Neural cell (in vitro differentiated cells): ENCODE data around the gene APOE. TPM values are rescaled to one million over a fixed set of nuclear protein-coding genes. Genes with fewer than 3 reads are reported as not detected.
"Not testable (repeated sequence)": the region's sequence is repeated elsewhere in the genome, so short reads cannot be mapped to it uniquely, and the experiment has no call there.

Experiments used
- H2AFZ ChIP-seq: fragments of 200-600, 300-800 bp; sonication (generic), shearing (Covaris generic); 2 replicates; pipeline ENCODE4 v1.6.0; 2014; ENCODE audit warnings: low read depth, mild to moderate bottlenecking, antibody characterized with exemption, low read length, moderate library complexity
- H3F3A ChIP-seq: fragments of 200-600 bp; shearing (Covaris generic); 2 replicates; pipeline ENCODE4 v1.6.1; 2016; ENCODE audit warnings: mild to moderate bottlenecking, moderate library complexity, mixed read lengths, antibody characterized with exemption, low read length; ENCODE audit not compliant: insufficient read depth, poor library complexity, severe bottlenecking
- H3K27ac ChIP-seq: fragments of 200-600, 300-800 bp; sonication (generic), shearing (Covaris generic); 2 replicates; pipeline ENCODE4 v1.5.1; 2014; ENCODE audit warnings: mild to moderate bottlenecking, low read length, moderate library complexity
- H3K27me3 ChIP-seq: fragments of 300-800, 200-600 bp; sonication (generic), shearing (Covaris generic); 2 replicates; pipeline ENCODE4 v1.6.0; 2014; ENCODE audit warnings: mild to moderate bottlenecking, low read depth, low read length, moderate library complexity; ENCODE audit not compliant: insufficient read depth
- H3K36me3 ChIP-seq: fragments of 300-800, 200-600 bp; sonication (generic), shearing (Covaris generic); 2 replicates; pipeline ENCODE4 v1.5.1; 2014; ENCODE audit warnings: mild to moderate bottlenecking, antibody characterized with exemption, low read length, moderate library complexity; ENCODE audit not compliant: insufficient read depth
- H3K4me2 ChIP-seq: fragments of 300-800, 200-600 bp; sonication (generic), shearing (Covaris generic); 2 replicates; pipeline ENCODE4 v1.6.0; 2014; ENCODE audit warnings: mild to moderate bottlenecking, low read length
- H3K4me3 ChIP-seq: fragments of 300-800, 200-600 bp; sonication (generic), shearing (Covaris generic); 2 replicates; pipeline ENCODE4 v1.5.1; 2014; ENCODE audit warnings: mild to moderate bottlenecking, low read length, moderate library complexity
- H3K79me2 ChIP-seq: fragments of 200-600 bp; shearing (Covaris generic); replicated peaks from 2 replicates; pipeline ENCODE4 v1.6.0; 2014; ENCODE audit warnings: mild to moderate bottlenecking, low read length, moderate library complexity; ENCODE audit not compliant: insufficient read depth
- H3K9ac ChIP-seq: fragments of 300-800, 200-600 bp; sonication (generic), shearing (Covaris generic); 2 replicates; pipeline ENCODE4 v1.6.1; 2016; ENCODE audit warnings: mild to moderate bottlenecking, low read length, mixed read lengths
- H3K9me2 ChIP-seq: fragments of 200-600 bp; shearing (Covaris generic); 2 replicates; pipeline ENCODE4 v1.6.1; 2016; ENCODE audit warnings: mild to moderate bottlenecking, low read length, mixed read lengths; ENCODE audit not compliant: insufficient read depth
- H3K9me3 ChIP-seq: fragments of 200-600, 300-800 bp; sonication (generic), shearing (Covaris generic); 2 replicates; pipeline ENCODE4 v1.6.1; 2016; ENCODE audit warnings: mild to moderate bottlenecking, mixed run types, low read length, moderate library complexity, mixed read lengths
- H4K20me1 ChIP-seq: fragments of 200-600 bp; shearing (Covaris generic); 2 replicates; pipeline ENCODE4 v1.6.1; 2016; ENCODE audit warnings: mild to moderate bottlenecking, mixed run types; ENCODE audit not compliant: insufficient read depth
- CTCF ChIP-seq: fragments of 450-650 bp; IDR thresholded peaks from 2 replicates; pipeline ENCODE4 v1.5.1; 2014; ENCODE audit warnings: antibody characterized with exemption, mild to moderate bottlenecking, moderate library complexity; ENCODE audit not compliant: poor library complexity, severe bottlenecking
- EP300 ChIP-seq: fragments of 450-650 bp; conservative IDR thresholded peaks from 2 replicates; pipeline ENCODE4 v1.6.1; 2014; ENCODE audit warnings: antibody characterized with exemption, mild to moderate bottlenecking, moderate library complexity; ENCODE audit not compliant: poor library complexity, severe bottlenecking
- EZH2 ChIP-seq: fragments of 200-600, 300-800 bp; shearing (Covaris generic), sonication (generic); IDR thresholded peaks from 2 replicates; pipeline ENCODE4 v1.6.1; 2014; ENCODE audit warnings: antibody characterized with exemption, low read length, borderline replicate concordance, mild to moderate bottlenecking; ENCODE audit not compliant: insufficient read depth, poor library complexity, severe bottlenecking
- MXI1 ChIP-seq: fragments of 450-650 bp; conservative IDR thresholded peaks from 2 replicates; pipeline ENCODE4 v1.6.1; 2014; ENCODE audit warnings: antibody characterized with exemption, mild to moderate bottlenecking; ENCODE audit not compliant: poor library complexity, severe bottlenecking
- POLR2AphosphoS5 ChIP-seq: IDR thresholded peaks from 2 replicates; pipeline ENCODE4 v1.6.1; 2012
- RAD21 ChIP-seq: fragments of 450-650 bp; conservative IDR thresholded peaks from 2 replicates; pipeline ENCODE4 v1.6.1; 2014; ENCODE audit warnings: antibody characterized with exemption, mild to moderate bottlenecking, moderate library complexity
- REST ChIP-seq: IDR thresholded peaks from 2 replicates; pipeline ENCODE4 v1.6.1; 2012; ENCODE audit warnings: borderline replicate concordance
- SMC3 ChIP-seq: fragments of 450-650 bp; conservative IDR thresholded peaks from 2 replicates; pipeline ENCODE4 v1.6.1; 2014; ENCODE audit warnings: antibody characterized with exemption, mild to moderate bottlenecking, moderate library complexity; ENCODE audit not compliant: poor library complexity
- TAF1 ChIP-seq: IDR thresholded peaks from 2 replicates; pipeline ENCODE4 v1.6.1; 2012; ENCODE audit warnings: low read depth
- polyA plus RNA-seq: library from polyadenylated mRNA; depleted of rRNA; stranded (reverse); fragments of >200 nt; gene quantifications from 2 replicates; pipeline ENCODE4 v1.2.3, GENCODE V29; 2014

The APOE gene
- polyA plus RNA-seq, 1 donor from 2014 or later: 8.7 TPM

- H3F3A ChIP-seq, H3K27me3 ChIP-seq, H3K9ac ChIP-seq, H3K9me2 ChIP-seq, H2AFZ ChIP-seq, H3K36me3 ChIP-seq, H3K27ac ChIP-seq, H3K79me2 ChIP-seq, H3K9me3 ChIP-seq, H4K20me1 ChIP-seq, H3K4me3 ChIP-seq, H3K4me2 ChIP-seq: not testable (repeated sequence)
These were observed 20.9 kb downstream of the APOE start for GRCh38 chr19:44926245-44927077.

GRCh38 chr19:44927746-44928145, 22.1 kb downstream of the APOE start:
- Histone ChIP-seq H3K27ac (no peak overlapping the region), H3F3A (no peaks in the 10 kb centered on the region), H3K9ac (no peak overlapping the region), H3K36me3 (no peaks in the 10 kb centered on the region), H3K79me2 (no peaks in the 10 kb centered on the region), H4K20me1 (no peaks in the 10 kb centered on the region), H2AFZ (no peak overlapping the region), H3K9me2 (no peaks in the 10 kb centered on the region), H3K27me3 (no peaks in the 10 kb centered on the region), H3K4me3 (no peak overlapping the region), H3K9me3 (no peaks in the 10 kb centered on the region), H3K4me2 (no peak overlapping the region)
- TF ChIP-seq CTCF (no peak), POLR2AphosphoS5 (no peak), SMC3 (no peak), REST (no peak), RAD21 (no peak), EP300 (no peak), EZH2 (no peak), MXI1 (no peak), TAF1 (no peak)
